Lower leg skin (tissue), 3 donors: ENCODE data around the gene CD99L2.

Experiments used
- POLR2A ChIP-seq, 2 donors: fragments of 450-650 bp; IDR thresholded peaks; one replicate each; pipeline ENCODE4 v1.6.1; 2016 to 2017; ENCODE audit warnings: antibody characterized with exemption in 2 of 2, mild to moderate bottlenecking in 1 of 2, moderate library complexity in 1 of 2
- TF ChIP-seq, protein P1 (sequence below), 3 donors: fragments of 450-650 bp; IDR thresholded peaks; one replicate each; pipeline ENCODE4 v1.5.1; 2016; ENCODE audit warnings: antibody characterized with exemption in 3 of 3, mild to moderate bottlenecking in 3 of 3, moderate library complexity in 2 of 3

- TF ChIP-seq, protein P1, sequence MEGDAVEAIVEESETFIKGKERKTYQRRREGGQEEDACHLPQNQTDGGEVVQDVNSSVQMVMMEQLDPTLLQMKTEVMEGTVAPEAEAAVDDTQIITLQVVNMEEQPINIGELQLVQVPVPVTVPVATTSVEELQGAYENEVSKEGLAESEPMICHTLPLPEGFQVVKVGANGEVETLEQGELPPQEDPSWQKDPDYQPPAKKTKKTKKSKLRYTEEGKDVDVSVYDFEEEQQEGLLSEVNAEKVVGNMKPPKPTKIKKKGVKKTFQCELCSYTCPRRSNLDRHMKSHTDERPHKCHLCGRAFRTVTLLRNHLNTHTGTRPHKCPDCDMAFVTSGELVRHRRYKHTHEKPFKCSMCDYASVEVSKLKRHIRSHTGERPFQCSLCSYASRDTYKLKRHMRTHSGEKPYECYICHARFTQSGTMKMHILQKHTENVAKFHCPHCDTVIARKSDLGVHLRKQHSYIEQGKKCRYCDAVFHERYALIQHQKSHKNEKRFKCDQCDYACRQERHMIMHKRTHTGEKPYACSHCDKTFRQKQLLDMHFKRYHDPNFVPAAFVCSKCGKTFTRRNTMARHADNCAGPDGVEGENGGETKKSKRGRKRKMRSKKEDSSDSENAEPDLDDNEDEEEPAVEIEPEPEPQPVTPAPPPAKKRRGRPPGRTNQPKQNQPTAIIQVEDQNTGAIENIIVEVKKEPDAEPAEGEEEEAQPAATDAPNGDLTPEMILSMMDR (IDR thresholded peaks at IDR 0.05), result no peak
- TF ChIP-seq POLR2A (IDR thresholded peaks at IDR 0.05), result no peak
These were observed 133.2 kb downstream of the CD99L2 start for GRCh38 chrX:150765237-150765636.
